GM12878 (cell line): ENCODE data around the gene MEI1. TPM values are rescaled to one million over a fixed set of nuclear protein-coding genes. Genes with fewer than 3 reads are reported as not detected.

ENCODE experiments used
- IKZF1 ChIP-seq: fragments of 450-650 bp; conservative IDR thresholded peaks from 2 replicates; pipeline ENCODE4 v1.6.1; 2017; ENCODE audit warnings: antibody characterized with exemption, mild to moderate bottlenecking
- NBN ChIP-seq: fragments of 450-650 bp; IDR thresholded peaks from 2 replicates; pipeline ENCODE4 v1.6.1; 2016
- PAX5 ChIP-seq: IDR thresholded peaks from 2 replicates; pipeline ENCODE4 v1.6.1; 2011; ENCODE audit warnings: low read depth, low read length, borderline replicate concordance
- RAD21 ChIP-seq: IDR thresholded peaks from 2 replicates; pipeline ENCODE4 v1.6.1; 2011; ENCODE audit warnings: mild to moderate bottlenecking, low read depth, low read length, moderate library complexity; ENCODE audit not compliant: insufficient read depth
- SMC3 ChIP-seq: IDR thresholded peaks from 2 replicates; pipeline ENCODE4 v1.6.1; 2011; ENCODE audit warnings: low read length, improper control_type of control experiment, borderline replicate concordance
- SRF ChIP-seq, 2 experiments: IDR thresholded peaks; 2 replicates each; pipeline ENCODE4 v1.6.1; 2011; ENCODE audit warnings: low read depth in 2 of 2, low read length in 2 of 2, mild to moderate bottlenecking in 1 of 2, moderate library complexity in 1 of 2
- SUPT20H ChIP-seq: IDR thresholded peaks from 2 replicates; pipeline ENCODE4 v1.6.1; 2011; ENCODE audit warnings: low read depth, mild to moderate bottlenecking, low read length, moderate library complexity, borderline replicate concordance; ENCODE audit not compliant: control insufficient read depth
- WRNIP1 ChIP-seq: IDR thresholded peaks from 2 replicates; pipeline ENCODE4 v1.6.1; 2011; ENCODE audit warnings: low read depth, low read length, improper control_type of control experiment, borderline replicate concordance
- ZZZ3 ChIP-seq: IDR thresholded peaks from 2 replicates; pipeline ENCODE4 v1.6.1; 2011; ENCODE audit warnings: low read depth; ENCODE audit not compliant: control insufficient read depth, insufficient read length
- polyA plus RNA-seq, 11 experiments: library from polyadenylated mRNA; depleted of rRNA in 4 of 11; unstranded in 6 of 11; stranded (reverse) in 5 of 11; fragments of >200 nt; fragmentation: Nextera tagmentation in 4 of 11; fragmentation: Illumina TruSeq in 1 of 11; extraction: Ambion mirVana in 4 of 11; extraction: Trizol in 1 of 11; gene quantifications; 1 replicate in 1 of 11; 2 replicates in 10 of 11; pipeline versions ENCODE4 v1.2.1 to v1.2.3, GENCODE V29; 2011 to 2016; ENCODE audit warnings: inconsistent platforms in 2 of 11, missing spikeins in 2 of 11, low read depth in 1 of 11
- total RNA-seq, 4 experiments: library from RNA; depleted of rRNA in 3 of 4; stranded (reverse); fragments of >200 nt in 3 of 4; fragmentation: Illumina TruSeq in 1 of 4; extraction: Trizol in 1 of 4; gene quantifications; 2 replicates each; pipeline versions ENCODE4 v1.2.1 to v1.2.3, GENCODE V29; 2013 to 2021
- TF ChIP-seq, protein P1 (sequence below): IDR thresholded peaks from 2 replicates; pipeline ENCODE4 v1.6.1; 2011; ENCODE audit warnings: borderline replicate concordance, low read depth, mild to moderate bottlenecking, moderate library complexity, low read length; ENCODE audit not compliant: insufficient read depth, poor library complexity, severe bottlenecking
- TF ChIP-seq, protein P2 (sequence below): fragments of 450-650 bp; conservative IDR thresholded peaks from 2 replicates; pipeline ENCODE4 v1.6.1; 2017; ENCODE audit warnings: mild to moderate bottlenecking, moderate library complexity
- TF ChIP-seq, protein P3 (sequence below): fragments of 450-650 bp; IDR thresholded peaks from 2 replicates; pipeline ENCODE4 v1.6.1; 2014; ENCODE audit warnings: mild to moderate bottlenecking
- TF ChIP-seq, protein P4 (sequence below): IDR thresholded peaks from 2 replicates; pipeline ENCODE4 v1.6.1; 2011; ENCODE audit warnings: low read depth, mild to moderate bottlenecking, low read length, moderate library complexity, borderline replicate concordance; ENCODE audit errors: extremely low read depth
- TF ChIP-seq, protein P5 (sequence below): fragments of 450-650 bp; IDR thresholded peaks from 2 replicates; pipeline ENCODE4 v1.6.1; 2017; ENCODE audit warnings: mild to moderate bottlenecking, moderate library complexity
- TF ChIP-seq, protein P6 (sequence below): IDR thresholded peaks from 2 replicates; pipeline ENCODE4 v1.6.1; 2011; ENCODE audit warnings: borderline replicate concordance, low read depth, mild to moderate bottlenecking, moderate library complexity, mixed read lengths, low read length; ENCODE audit not compliant: insufficient read depth; ENCODE audit errors: extremely low read length

Gene MEI1
- total and polyA plus RNA-seq, 10 of the 15 experiments (the other 5 are each of a cell fraction or from before 2014, with no cell fraction given): 27.9 to 48.9 (median 35.8) TPM

DNA sequence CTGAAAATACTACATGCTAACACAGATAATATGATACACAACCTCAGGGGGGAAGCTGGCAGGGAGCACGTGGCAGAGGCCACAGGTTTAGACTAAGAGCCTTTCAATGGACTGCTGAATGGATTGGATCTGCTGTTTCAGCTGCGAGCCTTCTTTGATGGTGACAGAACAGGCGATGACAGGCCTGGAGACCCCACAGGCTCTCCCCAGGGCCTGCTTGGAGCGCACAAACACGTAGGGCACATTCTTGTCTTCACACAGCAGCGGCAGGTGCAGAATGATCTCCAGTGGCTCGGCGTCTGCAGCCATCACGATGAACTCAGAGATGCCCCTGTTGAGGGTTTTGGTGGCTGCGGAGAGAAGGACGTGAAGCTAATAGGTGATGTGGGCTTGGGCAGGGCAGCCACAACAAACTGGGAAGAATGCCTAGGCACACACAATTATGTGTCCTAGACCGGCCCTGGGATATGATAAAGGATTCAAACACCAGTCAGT is 24.4 kb upstream of the MEI1 start (continued):
- TF ChIP-seq, protein P1, sequence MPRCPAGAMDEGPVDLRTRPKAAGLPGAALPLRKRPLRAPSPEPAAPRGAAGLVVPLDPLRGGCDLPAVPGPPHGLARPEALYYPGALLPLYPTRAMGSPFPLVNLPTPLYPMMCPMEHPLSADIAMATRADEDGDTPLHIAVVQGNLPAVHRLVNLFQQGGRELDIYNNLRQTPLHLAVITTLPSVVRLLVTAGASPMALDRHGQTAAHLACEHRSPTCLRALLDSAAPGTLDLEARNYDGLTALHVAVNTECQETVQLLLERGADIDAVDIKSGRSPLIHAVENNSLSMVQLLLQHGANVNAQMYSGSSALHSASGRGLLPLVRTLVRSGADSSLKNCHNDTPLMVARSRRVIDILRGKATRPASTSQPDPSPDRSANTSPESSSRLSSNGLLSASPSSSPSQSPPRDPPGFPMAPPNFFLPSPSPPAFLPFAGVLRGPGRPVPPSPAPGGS: no peak
- no peak for TF ChIP-seq WRNIP1
- TF ChIP-seq, protein P2, sequence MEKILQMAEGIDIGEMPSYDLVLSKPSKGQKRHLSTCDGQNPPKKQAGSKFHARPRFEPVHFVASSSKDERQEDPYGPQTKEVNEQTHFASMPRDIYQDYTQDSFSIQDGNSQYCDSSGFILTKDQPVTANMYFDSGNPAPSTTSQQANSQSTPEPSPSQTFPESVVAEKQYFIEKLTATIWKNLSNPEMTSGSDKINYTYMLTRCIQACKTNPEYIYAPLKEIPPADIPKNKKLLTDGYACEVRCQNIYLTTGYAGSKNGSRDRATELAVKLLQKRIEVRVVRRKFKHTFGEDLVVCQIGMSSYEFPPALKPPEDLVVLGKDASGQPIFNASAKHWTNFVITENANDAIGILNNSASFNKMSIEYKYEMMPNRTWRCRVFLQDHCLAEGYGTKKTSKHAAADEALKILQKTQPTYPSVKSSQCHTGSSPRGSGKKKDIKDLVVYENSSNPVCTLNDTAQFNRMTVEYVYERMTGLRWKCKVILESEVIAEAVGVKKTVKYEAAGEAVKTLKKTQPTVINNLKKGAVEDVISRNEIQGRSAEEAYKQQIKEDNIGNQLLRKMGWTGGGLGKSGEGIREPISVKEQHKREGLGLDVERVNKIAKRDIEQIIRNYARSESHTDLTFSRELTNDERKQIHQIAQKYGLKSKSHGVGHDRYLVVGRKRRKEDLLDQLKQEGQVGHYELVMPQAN: no peak
- TF ChIP-seq SMC3: no peak
- no peak for TF ChIP-seq NBN
- TF ChIP-seq, protein P3, sequence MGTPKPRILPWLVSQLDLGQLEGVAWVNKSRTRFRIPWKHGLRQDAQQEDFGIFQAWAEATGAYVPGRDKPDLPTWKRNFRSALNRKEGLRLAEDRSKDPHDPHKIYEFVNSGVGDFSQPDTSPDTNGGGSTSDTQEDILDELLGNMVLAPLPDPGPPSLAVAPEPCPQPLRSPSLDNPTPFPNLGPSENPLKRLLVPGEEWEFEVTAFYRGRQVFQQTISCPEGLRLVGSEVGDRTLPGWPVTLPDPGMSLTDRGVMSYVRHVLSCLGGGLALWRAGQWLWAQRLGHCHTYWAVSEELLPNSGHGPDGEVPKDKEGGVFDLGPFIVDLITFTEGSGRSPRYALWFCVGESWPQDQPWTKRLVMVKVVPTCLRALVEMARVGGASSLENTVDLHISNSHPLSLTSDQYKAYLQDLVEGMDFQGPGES: no peak
- TF ChIP-seq IKZF1: no peak
- no peak for TF ChIP-seq PAX5
- no peak for TF ChIP-seq SUPT20H
- TF ChIP-seq, protein P4, sequence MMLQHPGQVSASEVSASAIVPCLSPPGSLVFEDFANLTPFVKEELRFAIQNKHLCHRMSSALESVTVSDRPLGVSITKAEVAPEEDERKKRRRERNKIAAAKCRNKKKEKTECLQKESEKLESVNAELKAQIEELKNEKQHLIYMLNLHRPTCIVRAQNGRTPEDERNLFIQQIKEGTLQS: no peak
- TF ChIP-seq ZZZ3: no peak
- TF ChIP-seq, protein P5, sequence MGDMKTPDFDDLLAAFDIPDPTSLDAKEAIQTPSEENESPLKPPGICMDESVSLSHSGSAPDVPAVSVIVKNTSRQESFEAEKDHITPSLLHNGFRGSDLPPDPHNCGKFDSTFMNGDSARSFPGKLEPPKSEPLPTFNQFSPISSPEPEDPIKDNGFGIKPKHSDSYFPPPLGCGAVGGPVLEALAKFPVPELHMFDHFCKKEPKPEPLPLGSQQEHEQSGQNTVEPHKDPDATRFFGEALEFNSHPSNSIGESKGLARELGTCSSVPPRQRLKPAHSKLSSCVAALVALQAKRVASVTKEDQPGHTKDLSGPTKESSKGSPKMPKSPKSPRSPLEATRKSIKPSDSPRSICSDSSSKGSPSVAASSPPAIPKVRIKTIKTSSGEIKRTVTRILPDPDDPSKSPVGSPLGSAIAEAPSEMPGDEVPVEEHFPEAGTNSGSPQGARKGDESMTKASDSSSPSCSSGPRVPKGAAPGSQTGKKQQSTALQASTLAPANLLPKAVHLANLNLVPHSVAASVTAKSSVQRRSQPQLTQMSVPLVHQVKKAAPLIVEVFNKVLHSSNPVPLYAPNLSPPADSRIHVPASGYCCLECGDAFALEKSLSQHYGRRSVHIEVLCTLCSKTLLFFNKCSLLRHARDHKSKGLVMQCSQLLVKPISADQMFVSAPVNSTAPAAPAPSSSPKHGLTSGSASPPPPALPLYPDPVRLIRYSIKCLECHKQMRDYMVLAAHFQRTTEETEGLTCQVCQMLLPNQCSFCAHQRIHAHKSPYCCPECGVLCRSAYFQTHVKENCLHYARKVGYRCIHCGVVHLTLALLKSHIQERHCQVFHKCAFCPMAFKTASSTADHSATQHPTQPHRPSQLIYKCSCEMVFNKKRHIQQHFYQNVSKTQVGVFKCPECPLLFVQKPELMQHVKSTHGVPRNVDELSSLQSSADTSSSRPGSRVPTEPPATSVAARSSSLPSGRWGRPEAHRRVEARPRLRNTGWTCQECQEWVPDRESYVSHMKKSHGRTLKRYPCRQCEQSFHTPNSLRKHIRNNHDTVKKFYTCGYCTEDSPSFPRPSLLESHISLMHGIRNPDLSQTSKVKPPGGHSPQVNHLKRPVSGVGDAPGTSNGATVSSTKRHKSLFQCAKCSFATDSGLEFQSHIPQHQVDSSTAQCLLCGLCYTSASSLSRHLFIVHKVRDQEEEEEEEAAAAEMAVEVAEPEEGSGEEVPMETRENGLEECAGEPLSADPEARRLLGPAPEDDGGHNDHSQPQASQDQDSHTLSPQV: no peak
- no peak for TF ChIP-seq RAD21
- TF ChIP-seq, protein P6, sequence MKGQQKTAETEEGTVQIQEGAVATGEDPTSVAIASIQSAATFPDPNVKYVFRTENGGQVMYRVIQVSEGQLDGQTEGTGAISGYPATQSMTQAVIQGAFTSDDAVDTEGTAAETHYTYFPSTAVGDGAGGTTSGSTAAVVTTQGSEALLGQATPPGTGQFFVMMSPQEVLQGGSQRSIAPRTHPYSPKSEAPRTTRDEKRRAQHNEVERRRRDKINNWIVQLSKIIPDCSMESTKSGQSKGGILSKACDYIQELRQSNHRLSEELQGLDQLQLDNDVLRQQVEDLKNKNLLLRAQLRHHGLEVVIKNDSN: no peak
- TF ChIP-seq SRF (IDR thresholded peaks at IDR 0.05; ENCODE audit: low read depth in 2 of 2, low read length in 2 of 2): no peak
- TF ChIP-seq, all 136 proteins: peak for 0
